HG03025 (cell line): ENCODE measurements around the gene RELCH.
"Not testable (repeated sequence)": the region's sequence is repeated elsewhere in the genome, so short reads cannot be mapped to it uniquely, and the experiment has no call there.

Experiments used
- ATAC-seq: cut with Tn5 transposase; IDR thresholded peaks from one replicate; pipeline ENCODE4 v1.9.1; 2021; ENCODE audit warnings: mild to moderate bottlenecking, moderate library complexity; ENCODE audit not compliant: unreplicated experiment, low FRiP score

Gene RELCH

GRCh38 chr18:62186774-62187542, at the start of gene RELCH, which contains the start of gene PIGN:
RELCH (plus strand) TSS chr18:62187255; CDS start chr18:62187506, 251 bp downstream.
PIGN (minus strand) TSS chr18:62187056; CDS start chr18:62161353, 25,703 bp downstream.
- peak; percentile 94 for ATAC-seq

- no peak for ATAC-seq
Observed at GRCh38 chr18:62138461-62139235, 48.4 kb upstream of the RELCH start.

- no peak for ATAC-seq
Observed at GRCh38 chr18:62140259-62140658, 46.8 kb upstream of the RELCH start.

- no peak for ATAC-seq
Observed at GRCh38 chr18:62144338-62144737, 42.7 kb upstream of the RELCH start.

- no peak for ATAC-seq
Observed at GRCh38 chr18:62151068-62151771, 35.8 kb upstream of the RELCH start.

GRCh38 chr18:62152844-62153243, 34.2 kb upstream of the RELCH start:
- ATAC-seq, result no peak

- ATAC-seq, result no peak
Observed at GRCh38 chr18:62157843-62158242, 29.2 kb upstream of the RELCH start.

GRCh38 chr18:62164310-62164709, 22.7 kb upstream of the RELCH start:
- no peak for ATAC-seq

GRCh38 chr18:62164855-62165487, 22.1 kb upstream of the RELCH start:
- no peak for ATAC-seq

GRCh38 chr18:62165583-62165982, 21.5 kb upstream of the RELCH start:
- no peak for ATAC-seq

GRCh38 chr18:62166524-62166923, 20.5 kb upstream of the RELCH start:
- ATAC-seq, result not testable (repeated sequence)

GRCh38 chr18:62170857-62171256, 16.2 kb upstream of the RELCH start:
- no peak for ATAC-seq

GRCh38 chr18:62172298-62172697, 14.8 kb upstream of the RELCH start:
- ATAC-seq, result no peak

GRCh38 chr18:62175521-62175920, 11.5 kb upstream of the RELCH start:
- ATAC-seq, result no peak

- ATAC-seq, result no peak
Observed at GRCh38 chr18:62177271-62177670, 9.8 kb upstream of the RELCH start.

- no peak for ATAC-seq
Observed at GRCh38 chr18:62179213-62179612, 7.8 kb upstream of the RELCH start.

- ATAC-seq, result no peak
Observed at GRCh38 chr18:62182220-62182619, 4.8 kb upstream of the RELCH start.

GRCh38 chr18:62183578-62184195, 3.4 kb upstream of the RELCH start:
- ATAC-seq, result no peak

GRCh38 chr18:62186499-62186773, 619 bp upstream of the RELCH start:
- peak; percentile 6 for ATAC-seq
